Measurements from ENCODE around the gene GALNT6.
"Not testable (repeated sequence)": the region's sequence is repeated elsewhere in the genome, so short reads cannot be mapped to it uniquely, and the experiment has no call there.

Gene GALNT6

GRCh38 chr12:51323317-51323960 is 67.8 kb downstream of the GALNT6 start:
- TF ChIP-seq CTCF (IDR thresholded peaks at IDR 0.05) (no peak), ZFX (IDR thresholded peaks at IDR 0.05; ENCODE audit: borderline replicate concordance) (no peak)
- H3K27ac ChIP-seq = no peak overlapping the region

- no peak overlapping the region for H3K27ac ChIP-seq
These were observed 68.8 kb downstream of the GALNT6 start for GRCh38 chr12:51322452-51322851.

GRCh38 chr12:51321882-51322281 is 69.3 kb downstream of the GALNT6 start:
- H3K27ac ChIP-seq = no peak overlapping the region
- TF ChIP-seq ZFX (IDR thresholded peaks at IDR 0.05; ENCODE audit: borderline replicate concordance) (no peak), CTCF (IDR thresholded peaks at IDR 0.05) (no peak)

More at GRCh38 chr12:51322452-51322851, 68.8 kb downstream of the GALNT6 start:
- TF ChIP-seq CTCF (IDR thresholded peaks at IDR 0.05) = no peak
- no peak for TF ChIP-seq ZFX (IDR thresholded peaks at IDR 0.05; ENCODE audit: borderline replicate concordance)

- TF ChIP-seq CTCF (IDR thresholded peaks at IDR 0.05) = no peak
- no peak overlapping the region for H3K27ac ChIP-seq
These were observed 70.4 kb downstream of the GALNT6 start for GRCh38 chr12:51320695-51321320.

- TF ChIP-seq ZFX (IDR thresholded peaks at IDR 0.05; ENCODE audit: borderline replicate concordance) (no peak), CTCF (IDR thresholded peaks at IDR 0.05) (no peak)
- no peak overlapping the region for H3K27ac ChIP-seq
These were observed 70.9 kb downstream of the GALNT6 start for GRCh38 chr12:51320311-51320694.

- TF ChIP-seq CTCF (IDR thresholded peaks at IDR 0.05) (no peak), ZFX (IDR thresholded peaks at IDR 0.05; ENCODE audit: borderline replicate concordance) (no peak)
- no peak overlapping the region for H3K27ac ChIP-seq
These were observed 72.2 kb downstream of the GALNT6 start for GRCh38 chr12:51318846-51319599.

- H3K27ac ChIP-seq = not testable (repeated sequence)
These were observed 73.0 kb downstream of the GALNT6 start for GRCh38 chr12:51318057-51318806.
